ENCODE data around the gene OPN1MW2. TPM values are rescaled to one million over a fixed set of nuclear protein-coding genes. Genes with fewer than 3 reads are reported as not detected.
"Not testable (repeated sequence)": the region's sequence is repeated elsewhere in the genome, so short reads cannot be mapped to it uniquely, and the experiment has no call there.

Gene OPN1MW2
- total RNA-seq, 2 donors from 2014 or later, result not detected

GRCh38 chrX:154233620-154234019 lies 14.1 kb downstream of the OPN1MW2 start:
- intact Hi-C loops (cut with DNase I); H3K4me3 ChIP-seq; H3K27ac ChIP-seq; H3K9ac ChIP-seq (ENCODE audit: low read depth in 2 of 2, low read length in 2 of 2); DNase-seq; H3K27me3 ChIP-seq; H3K4me1 ChIP-seq; H3K36me3 ChIP-seq; H3K9me3 ChIP-seq: not testable (repeated sequence)

GRCh38 chrX:154238939-154239559 lies 19.5 kb downstream of the OPN1MW2 start:
- intact Hi-C loops (cut with DNase I); H3K27me3 ChIP-seq; H3K9ac ChIP-seq (ENCODE audit: low read depth in 2 of 2, low read length in 2 of 2); DNase-seq; H3K4me1 ChIP-seq; H3K36me3 ChIP-seq; H3K4me3 ChIP-seq; H3K27ac ChIP-seq; H3K9me3 ChIP-seq: not testable (repeated sequence)

- DNase-seq; H3K36me3 ChIP-seq; H3K27me3 ChIP-seq; H3K27ac ChIP-seq; H3K9me3 ChIP-seq; H3K4me3 ChIP-seq; H3K4me1 ChIP-seq; H3K9ac ChIP-seq (ENCODE audit: low read depth in 2 of 2, low read length in 2 of 2); intact Hi-C loops (cut with DNase I): not testable (repeated sequence)
Measured at GRCh38 chrX:154239982-154240503, 20.5 kb downstream of the OPN1MW2 start.

GRCh38 chrX:154247377-154248045 lies 28.0 kb downstream of the OPN1MW2 start:
- H3K27me3 ChIP-seq; H3K36me3 ChIP-seq; H3K27ac ChIP-seq; H3K9me3 ChIP-seq; DNase-seq; H3K4me3 ChIP-seq; intact Hi-C loops (cut with DNase I); H3K4me1 ChIP-seq; H3K9ac ChIP-seq (ENCODE audit: low read depth in 2 of 2, low read length in 2 of 2): not testable (repeated sequence)

- DNase-seq; H3K27ac ChIP-seq; H3K4me3 ChIP-seq; H3K27me3 ChIP-seq; intact Hi-C loops (cut with DNase I); H3K36me3 ChIP-seq; H3K4me1 ChIP-seq; H3K9me3 ChIP-seq; H3K9ac ChIP-seq (ENCODE audit: low read depth in 2 of 2, low read length in 2 of 2): not testable (repeated sequence)
Measured at GRCh38 chrX:154248076-154248475, 28.5 kb downstream of the OPN1MW2 start.

GRCh38 chrX:154257282-154257681 lies 37.7 kb downstream of the OPN1MW2 start, which contains the start of gene OPN1MW3:
Gene OPN1MW3 (plus strand): TSS chrX:154257582. CDS start chrX:154257620, 38 bp downstream.
- H3K9ac ChIP-seq (ENCODE audit: low read depth in 2 of 2, low read length in 2 of 2); H3K27ac ChIP-seq; H3K9me3 ChIP-seq; DNase-seq; H3K4me1 ChIP-seq; H3K36me3 ChIP-seq; H3K4me3 ChIP-seq; intact Hi-C loops (cut with DNase I); H3K27me3 ChIP-seq: not testable (repeated sequence)

GRCh38 chrX:154258711-154259110 lies 39.2 kb downstream of the OPN1MW2 start:
- H3K9me3 ChIP-seq; intact Hi-C loops (cut with DNase I); H3K27ac ChIP-seq; H3K36me3 ChIP-seq; DNase-seq; H3K27me3 ChIP-seq; H3K4me1 ChIP-seq; H3K9ac ChIP-seq (ENCODE audit: low read depth in 2 of 2, low read length in 2 of 2); H3K4me3 ChIP-seq: not testable (repeated sequence)

GRCh38 chrX:154263072-154263471 lies 43.5 kb downstream of the OPN1MW2 start:
- H3K4me1 ChIP-seq; DNase-seq; H3K9me3 ChIP-seq; H3K9ac ChIP-seq (ENCODE audit: low read depth in 2 of 2, low read length in 2 of 2); intact Hi-C loops (cut with DNase I); H3K36me3 ChIP-seq; H3K27ac ChIP-seq; H3K4me3 ChIP-seq; H3K27me3 ChIP-seq: not testable (repeated sequence)

- intact Hi-C loops (cut with DNase I); H3K4me3 ChIP-seq; H3K27ac ChIP-seq; H3K9me3 ChIP-seq; H3K9ac ChIP-seq (ENCODE audit: low read depth in 2 of 2, low read length in 2 of 2); H3K27me3 ChIP-seq; H3K4me1 ChIP-seq; DNase-seq; H3K36me3 ChIP-seq: not testable (repeated sequence)
Measured at GRCh38 chrX:154269245-154269644, 49.7 kb downstream of the OPN1MW2 start.

Other genes starting within 250 kb of the OPN1MW2 start
- 10 to 100 TPM; 36.6 to 80.5 TPM for gene HCFC1, start 247.9 kb upstream of the OPN1MW2 start, total RNA-seq
- 10 to 100 TPM in 1 of 2 donors, 1 to 10 TPM in 1; 8.7 to 19.2 TPM for gene TMEM187, start 247.0 kb upstream of the OPN1MW2 start, total RNA-seq
- 100 to 1,000 TPM in 1 of 2 donors, 10 to 100 TPM in 1; 66.7 to 148 TPM for gene IRAK1, start 199.9 kb upstream of the OPN1MW2 start, total RNA-seq
- 10 to 100 TPM; 28.3 to 29.7 TPM for gene MECP2, start 122.0 kb upstream of the OPN1MW2 start, total RNA-seq
- gene OPN1LW, start 75.5 kb upstream of the OPN1MW2 start, total RNA-seq, result not detected
- not detected for gene OPN1MW, start 37.2 kb upstream of the OPN1MW2 start, total RNA-seq
- not detected for gene OPN1MW3, start 37.8 kb downstream of the OPN1MW2 start, total RNA-seq
- gene TEX28, start 75.4 kb downstream of the OPN1MW2 start, total RNA-seq, result not detected
- gene TKTL1, start 76.0 kb downstream of the OPN1MW2 start, total RNA-seq, result not detected
- gene FLNA, start 154.9 kb downstream of the OPN1MW2 start, total RNA-seq, result 100 to 1,000 TPM; 124 to 773 TPM
- 10 to 100 TPM; 44.4 to 49.1 TPM for gene EMD, start 159.5 kb downstream of the OPN1MW2 start, total RNA-seq
- 1,000 to 10,000 TPM; 1,915 to 2,641 TPM for gene RPL10, start 178.6 kb downstream of the OPN1MW2 start, total RNA-seq
- gene DNASE1L1, start 189.5 kb downstream of the OPN1MW2 start, total RNA-seq, result 10 to 100 TPM; 19.1 to 29.2 TPM
- gene TAFAZZIN, start 191.8 kb downstream of the OPN1MW2 start, total RNA-seq, result 10 to 100 TPM; 33.2 to 54.5 TPM
- 10 to 100 TPM; 86.3 to 96.9 TPM for gene ATP6AP1, start 208.9 kb downstream of the OPN1MW2 start, total RNA-seq
- 10 to 100 TPM; 63.0 to 83.0 TPM for gene GDI1, start 217.4 kb downstream of the OPN1MW2 start, total RNA-seq
- gene FAM50A, start 224.4 kb downstream of the OPN1MW2 start, total RNA-seq, result 10 to 100 TPM; 41.9 to 60.1 TPM
- 10 to 100 TPM; 37.7 to 43.9 TPM for gene PLXNA3, start 238.5 kb downstream of the OPN1MW2 start, total RNA-seq